ENCODE data around the gene B3GNT9.

B3GNT9 gene

DNA sequence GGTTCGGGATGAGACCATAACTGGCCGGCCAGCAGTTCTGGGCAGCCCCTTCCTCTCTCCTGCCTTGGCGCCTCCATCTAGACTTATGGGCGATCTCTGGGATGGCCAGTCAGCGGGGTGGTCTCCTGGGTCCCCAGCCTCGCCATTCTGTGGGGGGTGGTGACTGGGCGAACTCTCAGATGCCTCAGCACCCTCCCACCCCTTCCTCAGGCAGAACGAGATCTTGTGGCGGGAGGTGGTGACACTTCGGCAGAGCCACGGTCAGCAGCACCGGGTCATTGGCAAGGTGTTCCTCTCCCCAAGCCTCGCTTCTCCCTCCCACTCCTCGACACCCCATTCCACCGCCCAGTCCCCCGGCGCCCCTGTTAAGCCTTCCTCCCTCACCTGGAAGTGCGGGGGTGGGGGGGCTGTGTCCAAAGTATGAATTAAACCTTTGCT is 15.3 kb upstream of the B3GNT9 start:
- no peak for DNase-seq

GRCh38 chr16:67165121-67166078 is 14.6 kb upstream of the B3GNT9 start:
- DNase-seq: no peak

DNA sequence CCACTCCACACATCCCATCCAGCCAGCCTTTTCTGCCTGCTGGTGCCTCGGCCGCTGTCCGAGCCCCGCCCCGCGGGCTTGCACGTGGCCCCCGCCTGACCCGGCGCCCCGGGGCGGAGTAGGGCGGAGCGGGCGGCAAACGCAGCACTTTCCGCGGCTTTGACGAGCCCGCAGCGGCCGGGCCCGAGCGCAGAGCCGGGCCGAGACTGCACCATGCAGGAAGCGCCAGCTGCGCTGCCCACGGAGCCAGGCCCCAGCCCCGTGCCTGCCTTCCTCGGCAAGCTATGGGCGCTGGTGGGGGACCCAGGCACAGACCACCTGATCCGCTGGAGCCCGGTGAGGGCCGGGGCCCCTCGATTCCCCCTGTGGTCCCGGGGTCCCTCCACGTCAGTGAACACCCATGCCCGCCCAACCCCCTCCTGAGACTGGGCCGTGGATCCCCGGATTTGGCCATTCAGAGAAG is 13.8 kb upstream of the B3GNT9 start, which contains the start of gene HSF4:
HSF4 (plus strand) TSS at position 147 of the 463 bp plus-strand sequence; CDS start at position 214, 67 bp downstream.
- no peak for DNase-seq

- no peak for DNase-seq
Observed at GRCh38 chr16:67163999-67164558, 13.3 kb upstream of the B3GNT9 start.

- DNase-seq: no peak
Observed at GRCh38 chr16:67163164-67163998, 12.6 kb upstream of the B3GNT9 start.

DNA sequence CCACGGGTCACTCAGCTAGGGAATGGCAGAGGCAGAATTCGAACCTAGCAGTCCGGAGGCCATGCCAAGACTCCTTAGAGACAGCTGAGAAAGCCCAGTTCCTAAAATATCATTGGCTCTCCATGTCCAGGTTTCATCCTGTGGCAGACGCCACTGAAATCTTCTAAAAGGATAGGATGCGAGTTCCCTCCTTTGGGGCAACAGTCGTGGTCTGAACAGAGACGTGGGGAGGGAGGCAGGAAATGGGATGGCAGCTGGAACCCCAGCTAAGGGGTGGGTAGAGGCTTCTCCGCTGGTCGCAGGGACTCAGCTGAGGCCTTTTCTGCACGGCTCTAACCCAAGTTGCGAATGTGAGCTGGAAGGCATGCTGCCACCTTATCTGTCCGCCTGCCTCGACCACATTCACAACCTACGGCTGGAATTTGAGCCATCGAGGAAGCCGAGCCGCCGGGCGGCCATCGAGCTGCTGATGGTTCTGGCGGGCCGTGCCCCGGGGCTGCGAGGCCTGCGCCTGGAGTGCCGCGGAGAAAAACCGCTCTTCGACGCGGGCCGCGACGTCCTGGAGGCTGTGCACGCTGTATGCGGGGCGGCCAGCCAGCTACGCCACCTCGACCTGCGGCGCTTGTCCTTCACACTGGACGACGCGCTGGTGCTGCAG is 11.8 kb upstream of the B3GNT9 start:
- no peak for DNase-seq

DNA sequence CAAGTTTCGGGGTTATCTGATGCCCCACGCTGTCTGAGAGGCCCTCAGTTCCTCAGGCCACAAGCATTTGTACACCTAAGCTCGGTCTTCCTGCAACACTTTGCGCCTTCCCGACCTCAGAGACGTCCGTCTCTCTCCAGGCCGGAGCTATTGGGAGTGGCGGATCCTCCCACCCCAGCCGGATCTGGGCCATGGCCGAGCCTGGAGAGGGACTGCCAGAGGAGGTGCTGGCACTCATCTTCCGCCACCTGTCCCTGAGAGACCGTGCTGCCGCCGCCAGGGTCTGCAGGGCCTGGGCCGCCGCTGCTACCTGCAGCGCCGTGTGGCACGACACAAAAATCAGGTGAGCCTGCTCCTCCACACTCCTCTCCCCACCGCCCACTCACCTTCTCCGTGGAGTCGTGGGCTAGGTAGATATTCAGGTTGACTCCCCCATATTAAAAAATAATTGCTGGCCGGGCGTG is 10.8 kb upstream of the B3GNT9 start:
- no peak for DNase-seq

DNA sequence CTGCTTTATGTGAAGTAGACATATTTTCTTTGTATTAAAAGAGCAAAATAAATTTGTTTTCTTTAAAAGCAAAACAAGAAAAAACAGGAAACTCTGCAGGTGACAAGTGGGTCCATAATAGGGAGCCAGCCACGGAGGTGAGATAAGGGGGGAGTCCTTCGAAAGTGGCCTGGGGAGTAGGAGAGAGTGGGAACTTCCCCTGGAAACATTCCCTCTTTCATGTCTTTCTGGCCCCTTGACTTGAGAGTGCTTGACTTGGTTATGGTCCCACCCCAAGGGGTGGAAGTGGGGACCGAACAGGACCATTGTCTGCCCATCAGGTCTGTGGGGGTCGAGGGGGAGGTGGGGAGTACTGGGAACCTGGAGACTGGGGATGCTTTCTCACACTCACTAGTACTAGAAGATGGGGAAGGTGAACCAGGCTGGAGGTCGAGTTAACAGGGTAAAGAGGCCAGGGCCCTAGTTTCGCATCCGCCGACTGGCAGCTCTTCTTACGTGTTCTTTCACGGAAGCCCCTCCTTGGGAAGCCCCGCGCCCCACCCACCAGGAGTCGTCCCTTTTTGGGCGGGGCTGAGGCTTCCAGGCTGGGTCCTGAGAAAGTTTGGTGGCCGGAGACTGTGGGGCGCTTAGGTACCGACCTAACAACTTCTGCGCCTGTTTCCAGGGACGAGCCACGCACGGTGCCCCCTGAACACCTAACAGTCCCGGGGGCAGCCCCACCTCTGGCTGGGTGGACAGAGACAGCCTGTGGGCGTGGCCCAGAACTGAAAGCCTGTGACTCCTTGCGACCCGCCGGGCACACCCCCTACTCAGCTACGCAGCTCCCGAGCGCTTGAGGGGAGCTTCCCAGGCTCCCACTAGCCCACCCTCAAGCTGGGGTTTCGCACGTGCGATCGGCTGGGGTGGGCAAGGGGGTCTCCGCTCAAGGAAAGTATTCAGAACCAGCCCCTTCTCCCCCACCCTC is 8.1 kb upstream of the B3GNT9 start:
- DNase-seq: peak in 1 of 2 donors; percentile 40

DNA sequence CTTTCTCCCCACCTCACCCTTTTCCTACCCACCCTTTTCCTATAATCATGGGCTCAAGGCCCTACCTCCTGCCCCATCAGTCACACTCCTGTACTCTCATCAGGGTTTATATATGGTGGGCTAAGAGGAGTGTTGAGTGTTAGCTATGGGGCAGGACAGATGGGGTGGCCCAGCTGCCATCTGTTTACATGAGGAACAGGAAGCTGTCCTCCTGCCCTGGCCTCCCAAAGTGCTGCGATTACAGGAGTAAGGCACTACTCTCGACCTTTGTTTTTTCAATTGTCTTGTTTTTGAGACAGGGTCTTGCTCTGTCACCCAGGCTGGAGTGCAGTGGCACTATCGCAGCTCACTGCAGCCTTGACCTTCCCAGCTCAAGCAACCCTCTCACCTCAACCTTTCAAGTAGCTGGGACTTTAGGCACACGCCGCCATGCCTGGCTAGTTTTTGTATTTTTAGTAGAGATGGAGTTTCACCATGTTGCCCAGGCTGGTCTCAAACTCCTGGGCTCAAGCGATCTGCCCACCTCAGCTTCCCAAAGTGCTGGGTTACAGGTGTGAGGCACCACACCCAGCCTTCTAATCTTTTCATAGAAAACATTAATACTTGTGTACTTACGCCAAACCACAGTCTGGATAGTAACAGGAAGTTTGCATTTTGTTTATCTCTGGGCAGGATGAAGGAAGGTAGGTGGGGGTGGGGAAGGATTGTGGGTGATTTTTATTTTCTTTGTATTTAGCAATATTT is 7.3 kb upstream of the B3GNT9 start:
- no peak for DNase-seq

- no peak for DNase-seq
Observed at GRCh38 chr16:67157106-67157748, 6.4 kb upstream of the B3GNT9 start.

- no peak for DNase-seq
Observed at GRCh38 chr16:67156143-67156844, 5.5 kb upstream of the B3GNT9 start.

GRCh38 chr16:67155295-67156142 is 4.7 kb upstream of the B3GNT9 start:
- peak; percentile 6 to 48 for DNase-seq

DNA sequence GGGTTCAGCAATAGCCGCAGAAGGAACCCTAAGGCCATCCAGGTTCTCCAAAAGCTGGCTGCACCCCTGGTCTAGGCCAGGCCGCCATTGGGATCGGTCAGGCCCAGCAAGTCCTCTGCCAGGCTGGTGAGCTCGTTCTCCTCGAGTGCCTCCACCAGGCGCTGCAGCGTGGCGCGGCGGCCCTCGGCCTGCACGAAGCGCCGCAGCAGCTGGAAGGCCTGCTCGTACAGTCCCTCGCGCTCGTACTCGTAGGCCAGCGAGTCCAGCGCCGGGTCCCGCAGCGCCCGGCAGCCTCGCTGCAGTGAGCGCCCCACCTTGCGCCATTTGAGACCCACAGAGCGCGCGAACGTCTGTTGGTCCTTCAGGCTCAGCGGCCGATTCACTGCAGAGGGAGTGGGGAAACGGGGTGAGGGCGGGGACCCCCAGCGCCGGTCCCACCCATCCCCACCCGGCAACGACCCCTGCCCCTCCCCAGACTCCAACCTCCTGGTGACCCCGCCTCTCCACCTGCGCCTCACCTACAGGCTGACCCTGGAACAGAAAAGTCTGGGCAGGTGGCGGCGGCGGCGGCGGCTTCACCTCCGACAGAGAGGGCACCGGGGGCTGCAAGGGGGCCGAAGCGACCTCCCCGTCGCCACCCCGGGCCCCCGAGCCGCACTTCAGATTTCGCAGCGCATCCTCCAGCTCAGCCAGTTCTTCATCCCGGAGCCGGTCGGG is 3.9 kb upstream of the B3GNT9 start:
- DNase-seq: no peak

DNA sequence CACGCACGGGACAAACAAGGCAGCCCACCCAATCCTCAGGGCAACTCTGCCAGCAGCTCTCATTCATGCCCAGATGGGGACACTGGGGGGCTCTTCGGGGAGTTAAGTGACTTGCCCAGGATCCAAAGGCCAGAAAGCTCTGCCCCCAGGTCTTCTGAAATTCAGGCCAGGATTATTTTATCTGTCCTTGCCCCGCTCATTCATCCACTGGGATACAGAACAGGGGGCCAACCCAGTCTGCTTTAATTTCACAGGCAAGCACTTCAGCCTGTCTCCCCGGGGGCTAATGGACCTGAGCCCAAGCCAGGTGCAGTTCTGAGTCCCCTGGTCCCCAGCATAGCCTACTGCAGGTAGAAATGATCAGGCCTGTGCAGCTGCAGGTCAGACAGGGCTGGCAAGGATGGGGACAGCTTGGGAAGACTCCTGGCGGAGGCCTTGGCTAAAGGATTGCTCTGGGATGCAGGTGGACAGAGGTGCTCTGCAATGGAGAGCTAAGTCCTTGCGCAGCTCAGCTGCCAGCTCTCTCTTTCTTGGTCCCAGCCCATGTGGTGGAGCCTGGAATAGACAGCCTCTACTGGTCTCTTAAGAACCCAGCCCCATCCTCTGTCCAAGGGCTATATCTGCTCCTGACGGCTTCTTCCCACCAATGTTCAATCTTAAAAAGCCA is 766 bp upstream of the B3GNT9 start:
- DNase-seq: no peak

DNA sequence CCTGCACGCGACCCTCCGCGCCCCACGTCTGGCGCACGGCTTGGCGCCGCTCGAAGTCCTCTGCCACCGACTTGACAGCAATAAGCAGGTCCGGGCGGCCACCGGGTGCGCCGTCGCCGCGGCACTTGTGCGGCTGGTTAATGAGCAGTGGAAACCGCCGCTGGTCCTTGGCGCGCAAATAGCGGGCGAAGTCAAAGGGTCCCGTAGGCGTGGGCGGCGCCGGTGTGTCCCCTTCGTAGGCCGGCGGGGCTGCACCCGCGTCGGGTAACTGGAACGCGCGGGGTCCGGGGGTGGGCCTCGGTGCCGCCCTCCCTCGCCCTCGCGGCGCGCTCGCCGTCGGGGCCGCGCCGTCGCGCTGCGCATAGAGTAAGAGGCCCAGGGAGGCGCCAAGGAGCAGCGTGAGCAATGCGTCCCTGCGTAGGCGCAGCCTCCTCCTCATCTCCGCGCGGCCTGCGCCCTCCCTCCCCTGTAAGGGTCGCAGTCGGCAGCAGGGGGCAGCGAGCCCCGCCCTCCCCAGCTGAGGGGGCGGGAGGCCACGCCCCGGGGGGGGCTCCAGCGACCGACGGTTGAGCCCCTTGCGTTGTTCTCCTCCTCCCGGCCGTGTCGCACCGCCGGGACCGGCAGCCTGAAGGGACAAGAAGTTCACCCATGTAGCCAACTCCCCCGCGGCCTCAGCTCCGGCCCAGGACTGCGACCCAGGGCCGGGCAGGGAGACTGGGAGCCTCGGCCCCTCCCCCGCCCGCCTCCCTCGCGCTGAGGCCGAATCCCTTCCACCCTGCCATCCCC is 558 bp downstream of the B3GNT9 start:
- DNase-seq: no peak
